GM23248 (cell line): ENCODE data around the gene DIP2C. TPM values are rescaled to one million over a fixed set of nuclear protein-coding genes. Genes with fewer than 3 reads are reported as not detected.

ENCODE experiments used
- DNase-seq: peaks from one replicate; pipeline ENCODE4 v3.0.0-alpha.2; 2015
- H2AFZ ChIP-seq: fragments of 200-600 bp; sonication (generic); 2 replicates; pipeline ENCODE4 v1.6.1; 2016; ENCODE audit warnings: antibody characterized with exemption
- H3F3A ChIP-seq: fragments of 200-600 bp; sonication (generic); 2 replicates; pipeline ENCODE4 v1.6.1; 2016; ENCODE audit warnings: mild to moderate bottlenecking, antibody characterized with exemption, mixed run types; ENCODE audit not compliant: insufficient read depth
- H3K27ac ChIP-seq: fragments of 200-600 bp; sonication (generic); 2 replicates; pipeline ENCODE4 v1.5.1; 2016; ENCODE audit warnings: mild to moderate bottlenecking
- H3K27me3 ChIP-seq: fragments of 200-600 bp; sonication (generic); replicated peaks from 2 replicates; pipeline ENCODE4 v1.6.1; 2016; ENCODE audit warnings: mild to moderate bottlenecking; ENCODE audit not compliant: insufficient read depth
- H3K36me3 ChIP-seq: fragments of 200-600 bp; sonication (generic); 2 replicates; pipeline ENCODE4 v1.6.1; 2016; ENCODE audit warnings: low read depth, mild to moderate bottlenecking
- H3K4me1 ChIP-seq: fragments of 200-600 bp; sonication (generic); 2 replicates; pipeline ENCODE4 v1.6.1; 2016; ENCODE audit warnings: mild to moderate bottlenecking; ENCODE audit not compliant: insufficient read depth
- H3K4me2 ChIP-seq: fragments of 200-600 bp; sonication (generic); one replicate; pipeline ENCODE4 v1.6.1; 2016; ENCODE audit warnings: mild to moderate bottlenecking; ENCODE audit not compliant: unreplicated experiment
- H3K4me3 ChIP-seq: fragments of 200-600 bp; sonication (generic); 2 replicates; pipeline ENCODE4 v1.5.1; 2016; ENCODE audit warnings: mild to moderate bottlenecking
- H3K79me2 ChIP-seq: fragments of 200-600 bp; sonication (generic); 2 replicates; pipeline ENCODE4 v1.6.1; 2016; ENCODE audit warnings: mild to moderate bottlenecking; ENCODE audit not compliant: insufficient read depth
- H3K9ac ChIP-seq: fragments of 200-600 bp; sonication (generic); 2 replicates; pipeline ENCODE4 v1.6.1; 2016; ENCODE audit warnings: mild to moderate bottlenecking
- H3K9me2 ChIP-seq: fragments of 200-600 bp; sonication (generic); 2 replicates; pipeline ENCODE4 v1.6.1; 2016; ENCODE audit warnings: mixed run types, mild to moderate bottlenecking, moderate library complexity; ENCODE audit not compliant: insufficient read depth
- H3K9me3 ChIP-seq: fragments of 200-600 bp; sonication (generic); one replicate; pipeline ENCODE4 v1.6.1; 2017; ENCODE audit warnings: low read depth
- H4K20me1 ChIP-seq: fragments of 200-600 bp; sonication (generic); 2 replicates; pipeline ENCODE4 v1.6.0; 2016; ENCODE audit not compliant: insufficient read depth
- EZH2 ChIP-seq: fragments of 200-600 bp; sonication (generic); IDR thresholded peaks from 2 replicates; pipeline ENCODE4 v1.6.1; 2018; ENCODE audit warnings: antibody characterized with exemption, mild to moderate bottlenecking; ENCODE audit not compliant: insufficient read depth, poor library complexity, severe bottlenecking
- EZH2phosphoT487 ChIP-seq: fragments of 200-600 bp; sonication (generic); IDR thresholded peaks from 2 replicates; pipeline ENCODE4 v1.6.1; 2018; ENCODE audit warnings: antibody characterized with exemption, moderate library complexity, mild to moderate bottlenecking, low read depth; ENCODE audit not compliant: insufficient read depth
- WGBS, 2 experiments: methylation state at CpG; one replicate each; pipeline ENCODE4 v1.1.6; 2015 to 2017; ENCODE audit warnings: low lambda C conversion rate in 2 of 2, low coverage in 1 of 2; ENCODE audit errors: missing lambda C conversion rate in 2 of 2; 5-methylcytosine and 5-hydroxymethylcytosine counted together
- in situ Hi-C: fragments of 300-500 bp; cut with MboI; formaldehyde crosslinking; loops from 2 replicates; pipeline ENCODE4 v1.15.0; 2020
- polyA plus RNA-seq: library from polyadenylated mRNA; unstranded; fragments of >200 nt; fragmentation: Nextera tagmentation; extraction: Ambion mirVana; gene quantifications from 2 replicates; pipeline ENCODE4 v1.2.1, GENCODE V29; 2016
- total RNA-seq: library from RNA; depleted of rRNA; stranded (reverse); fragments of >200 nt; shearing (Covaris generic); gene quantifications from 2 replicates; pipeline ENCODE4 v1.2.3, GENCODE V29; 2014

Gene DIP2C
- total and polyA plus RNA-seq, 2 experiments from 2014 or later = 12.0 to 13.1 TPM

DNA sequence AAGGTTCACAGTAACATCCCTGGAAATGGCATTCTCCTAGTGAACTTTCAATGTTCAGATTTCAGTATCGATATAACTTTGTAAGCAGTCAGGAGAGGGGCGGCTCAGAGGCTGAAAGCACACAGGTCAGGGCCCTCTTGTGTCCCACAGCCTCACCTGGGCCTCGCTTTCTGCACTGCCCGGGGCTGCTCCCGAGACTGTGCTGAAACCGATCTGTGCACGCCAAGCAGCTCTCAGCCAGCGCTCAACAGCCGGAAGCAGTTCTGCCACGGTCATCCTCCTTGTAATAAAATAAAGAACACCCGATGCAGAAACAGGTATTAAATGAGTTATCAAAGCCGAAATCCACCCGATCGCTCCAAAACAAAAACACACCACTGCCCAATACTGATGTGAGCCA lies 106.0 kb downstream of the DIP2C start:
- Histone ChIP-seq H3K9me2 (no peaks in the 10 kb centered on the region), H3K4me2 (no peak overlapping the region), H4K20me1 (0 out of 2 replicates have a peak, but pooled peaks cover 5% of the 10 kb centered on the region), H3K4me3 (no peak overlapping the region), H3K9ac (no peak overlapping the region), H3K79me2 (peaks cover 88% of the 10 kb centered on the region), H3K4me1 (peaks cover 19% of the 10 kb centered on the region), H3K27me3 (no peaks in the 10 kb centered on the region), H3K9me3 (no peaks in the 10 kb centered on the region), H3F3A (peaks cover 33% of the 10 kb centered on the region), H3K27ac (no peak overlapping the region), H2AFZ (no peak overlapping the region), H3K36me3 (no peaks in the 10 kb centered on the region)
- 95 to 97% methylated on average over 14 of the region's 14 CpGs for WGBS, 2 experiments
- TF ChIP-seq EZH2phosphoT487 (no peak), EZH2 (no peak)
- no peak for DNase-seq
- in situ Hi-C loops = no loop called here

DNA sequence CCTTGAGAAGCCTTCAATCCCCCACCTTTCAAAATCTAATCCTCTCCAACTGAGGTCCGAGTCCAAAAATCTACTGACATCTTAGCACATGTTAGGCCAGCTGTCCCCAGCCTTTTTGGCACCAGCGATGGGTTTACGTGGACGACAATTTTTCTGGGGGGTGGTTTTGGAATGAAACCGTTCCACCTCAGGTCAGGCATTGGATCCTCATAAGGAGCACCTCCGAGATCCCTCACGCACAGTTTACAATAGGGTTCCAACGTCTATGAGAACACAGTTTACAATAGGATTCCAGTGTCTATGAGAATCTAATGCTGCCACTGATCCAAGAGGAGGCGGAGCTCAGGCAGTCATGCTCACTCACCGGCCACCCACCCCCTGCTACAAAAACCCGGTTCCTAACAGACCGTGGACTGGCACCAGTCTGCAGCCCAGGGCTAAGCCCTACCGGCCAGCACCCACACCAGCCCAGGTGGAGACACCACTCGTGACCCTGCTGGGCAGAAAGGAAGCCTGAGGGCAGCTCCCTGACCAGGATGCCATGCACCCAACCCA lies 107.6 kb downstream of the DIP2C start:
- no peak for DNase-seq
- in situ Hi-C loops = no loop called here
- Histone ChIP-seq H3K27me3 (no peaks in the 10 kb centered on the region), H3K4me1 (peaks cover 19% of the 10 kb centered on the region), H3K4me2 (no peak overlapping the region), H3K9me3 (no peaks in the 10 kb centered on the region), H2AFZ (no peak overlapping the region), H3F3A (peaks cover 46% of the 10 kb centered on the region), H3K4me3 (no peak overlapping the region), H3K79me2 (peaks cover 94% of the 10 kb centered on the region), H3K9ac (peak overlapping the region; percentile 70; the same call in 1 of the 2 replicates), H3K9me2 (no peaks in the 10 kb centered on the region), H3K27ac (peak overlapping the region; percentile 83; the same call in 1 of the 2 replicates), H3K36me3 (no peaks in the 10 kb centered on the region), H4K20me1 (0 out of 2 replicates have a peak, but pooled peaks cover 5% of the 10 kb centered on the region)
- TF ChIP-seq EZH2phosphoT487 (no peak), EZH2 (no peak)
- 83 to 84% methylated on average over 14 of the region's 14 CpGs for WGBS, 2 experiments

DNA sequence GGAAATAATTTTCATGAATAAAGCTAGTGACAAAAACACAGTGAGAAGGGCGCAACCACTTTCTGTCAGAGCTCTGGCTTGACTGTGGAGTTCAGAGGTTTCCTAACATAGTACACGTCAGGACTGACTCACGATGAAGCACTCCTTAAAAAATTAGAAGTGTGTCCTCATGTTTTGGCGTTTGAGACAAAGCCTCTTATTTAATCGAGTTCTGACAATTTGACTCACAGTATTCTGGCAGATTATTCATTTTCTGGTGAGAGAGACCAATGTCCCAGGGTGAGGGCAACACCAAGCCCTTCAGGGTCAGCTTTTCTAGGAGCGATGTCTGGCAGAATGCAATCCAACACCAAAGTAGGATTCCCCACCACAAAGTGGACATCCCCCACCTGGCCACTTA lies 108.7 kb downstream of the DIP2C start:
- H3K79me2 ChIP-seq = peaks cover 94% of the 10 kb centered on the region
- peak overlapping the region; percentile 83 for H3K27ac ChIP-seq
- no peak overlapping the region for H2AFZ ChIP-seq
- H4K20me1 ChIP-seq = 0 out of 2 replicates have a peak, but pooled peaks cover 5% of the 10 kb centered on the region
- in situ Hi-C loops = no loop called here
- peak overlapping the region; percentile 76 for H3K4me2 ChIP-seq
- H3F3A ChIP-seq = peaks cover 47% of the 10 kb centered on the region
- peaks cover 28% of the 10 kb centered on the region for H3K4me1 ChIP-seq
- H3K27me3 ChIP-seq = no peaks in the 10 kb centered on the region
- peak overlapping the region; percentile 70 for H3K9ac ChIP-seq
- H3K4me3 ChIP-seq = peak overlapping the region; percentile 32; the same call in 1 of the 2 replicates
- no peaks in the 10 kb centered on the region for H3K9me3 ChIP-seq
- peak; percentile 97 for DNase-seq
- no peak for TF ChIP-seq EZH2phosphoT487
- no peak for TF ChIP-seq EZH2
- no peaks in the 10 kb centered on the region for H3K9me2 ChIP-seq
- no peaks in the 10 kb centered on the region for H3K36me3 ChIP-seq
- WGBS, 2 experiments = 1% methylated on average over 6 of the region's 6 CpGs

DNA sequence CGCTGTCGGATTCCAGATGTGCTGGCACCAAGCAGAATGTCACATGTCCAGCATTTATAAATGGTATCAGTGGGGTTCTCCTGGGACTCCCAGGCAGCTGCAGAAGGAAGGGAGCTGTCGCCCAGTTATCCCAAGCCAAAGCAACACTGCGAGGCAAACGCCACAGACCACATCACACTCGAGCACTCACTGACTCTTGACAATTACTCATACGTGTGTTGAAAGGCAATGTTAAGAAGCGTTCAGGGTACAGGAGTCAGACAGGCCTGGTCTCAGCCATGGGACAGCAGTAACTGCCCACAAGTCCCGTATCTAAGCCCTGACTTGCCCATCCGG lies 113.4 kb downstream of the DIP2C start:
- H3F3A ChIP-seq = peaks cover 39% of the 10 kb centered on the region

More for the DNA sequence above, 113.4 kb downstream of the DIP2C start:
- Histone ChIP-seq H3K79me2 (peaks cover 94% of the 10 kb centered on the region), H3K4me1 (peaks cover 37% of the 10 kb centered on the region), H3K9me3 (no peaks in the 10 kb centered on the region), H3K27me3 (no peaks in the 10 kb centered on the region), H3K4me2 (no peak overlapping the region), H3K36me3 (no peaks in the 10 kb centered on the region), H3K4me3 (no peak overlapping the region), H2AFZ (no peak overlapping the region), H3K9me2 (no peaks in the 10 kb centered on the region), H3K9ac (no peak overlapping the region), H4K20me1 (0 out of 2 replicates have a peak, but pooled peaks cover 5% of the 10 kb centered on the region), H3K27ac (peak overlapping the region; percentile 36)
- TF ChIP-seq EZH2 (no peak), EZH2phosphoT487 (no peak)
- in situ Hi-C loops = no loop called here
- WGBS, 2 experiments = 12 to 17% methylated on average over 9 to 10 of the region's 10 CpGs
- DNase-seq = peak; percentile 84
